Activated T-cell treated with anti-CD3 and anti-CD28 coated beads, Interleukin-2, amount 50 U/mL, for 72 hours (primary cell): ENCODE results near the gene POPDC3. TPM values are rescaled to one million over a fixed set of nuclear protein-coding genes. Genes with fewer than 3 reads are reported as not detected.

Experiments
- ATAC-seq, 2 donors: fragments of 150-1000 bp; cut with Tn5 transposase; replicated peaks in 1 of 2; 2 replicates each; pipeline ENCODE4 v1.10.0; 2021; ENCODE audit warnings: moderate library complexity in 2 of 2, mild to moderate bottlenecking in 1 of 2
- DNase-seq, 2 donors: peaks; one replicate each; pipeline ENCODE4 v3.0.0; 2021 to 2022; ENCODE audit warnings: mixed read lengths in 1 of 2
- H3K27ac Mint-ChIP-seq: one replicate; pipeline ENCODE4 v1.8.0; 2022; ENCODE audit warnings: mild to moderate bottlenecking, moderate library complexity, mixed read lengths
- H3K27me3 Mint-ChIP-seq: one replicate; pipeline ENCODE4 v1.8.0; 2022; ENCODE audit warnings: low read depth, mixed read lengths
- H3K36me3 Mint-ChIP-seq, 2 donors: one replicate each; pipeline ENCODE4 v1.8.0; 2022; ENCODE audit warnings: mixed read lengths in 2 of 2, mild to moderate bottlenecking in 1 of 2; ENCODE audit not compliant: insufficient read depth in 2 of 2
- H3K4me1 Mint-ChIP-seq: one replicate; pipeline ENCODE4 v1.8.0; 2022; ENCODE audit warnings: low read depth, mixed read lengths
- H3K4me3 Mint-ChIP-seq, 2 donors: one replicate each; pipeline ENCODE4 v1.8.0; 2022; ENCODE audit warnings: mild to moderate bottlenecking in 2 of 2, mixed read lengths in 2 of 2, moderate library complexity in 2 of 2
- H3K9me3 Mint-ChIP-seq, 2 donors: one replicate each; pipeline ENCODE4 v1.8.0; 2022; ENCODE audit warnings: mixed read lengths in 2 of 2
- total RNA-seq, 2 donors: library from RNA; stranded (reverse); gene quantifications; one replicate each; pipeline ENCODE4 v1.2.3, GENCODE V29; 2022

The POPDC3 gene
- total RNA-seq, 2 donors from 2014 or later: not detected

DNA sequence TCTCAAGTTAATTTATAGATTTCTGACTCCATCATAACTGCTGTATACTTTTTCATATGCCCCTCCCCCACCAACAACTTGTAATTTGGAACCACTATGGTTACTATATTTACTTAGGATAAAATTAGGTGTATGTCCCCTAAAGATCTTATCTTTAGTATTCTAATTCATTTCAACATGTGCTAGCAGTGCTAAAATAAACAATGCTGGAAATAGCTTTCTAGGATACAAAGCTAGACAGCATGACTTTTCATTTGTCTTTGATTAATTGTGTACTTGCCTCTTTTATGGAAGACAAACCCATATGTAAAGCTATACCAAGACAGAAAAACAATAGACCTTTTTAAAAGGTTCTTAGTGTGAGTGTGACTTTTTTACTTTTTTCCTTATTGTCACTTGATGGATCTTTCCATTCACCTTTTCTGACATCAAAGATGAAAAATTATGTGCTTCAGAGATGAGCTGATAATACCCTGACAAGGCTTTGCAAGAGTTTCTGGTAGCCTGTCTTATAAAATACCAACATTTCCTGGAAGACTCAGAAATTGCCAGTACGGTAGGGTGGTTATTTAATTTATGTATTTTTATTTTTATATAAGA, 31.2 kb upstream of the POPDC3 start:
- Mint-ChIP-seq H3K36me3 (no peaks in the 10 kb centered on the region), H3K4me3 (no peak overlapping the region), H3K27me3 (peaks cover 38% of the 10 kb centered on the region), H3K27ac (no peak overlapping the region), H3K9me3 (no peaks in the 10 kb centered on the region), H3K4me1 (peaks cover 12% of the 10 kb centered on the region)
- DNase-seq: no peak
- ATAC-seq: no peak

DNA sequence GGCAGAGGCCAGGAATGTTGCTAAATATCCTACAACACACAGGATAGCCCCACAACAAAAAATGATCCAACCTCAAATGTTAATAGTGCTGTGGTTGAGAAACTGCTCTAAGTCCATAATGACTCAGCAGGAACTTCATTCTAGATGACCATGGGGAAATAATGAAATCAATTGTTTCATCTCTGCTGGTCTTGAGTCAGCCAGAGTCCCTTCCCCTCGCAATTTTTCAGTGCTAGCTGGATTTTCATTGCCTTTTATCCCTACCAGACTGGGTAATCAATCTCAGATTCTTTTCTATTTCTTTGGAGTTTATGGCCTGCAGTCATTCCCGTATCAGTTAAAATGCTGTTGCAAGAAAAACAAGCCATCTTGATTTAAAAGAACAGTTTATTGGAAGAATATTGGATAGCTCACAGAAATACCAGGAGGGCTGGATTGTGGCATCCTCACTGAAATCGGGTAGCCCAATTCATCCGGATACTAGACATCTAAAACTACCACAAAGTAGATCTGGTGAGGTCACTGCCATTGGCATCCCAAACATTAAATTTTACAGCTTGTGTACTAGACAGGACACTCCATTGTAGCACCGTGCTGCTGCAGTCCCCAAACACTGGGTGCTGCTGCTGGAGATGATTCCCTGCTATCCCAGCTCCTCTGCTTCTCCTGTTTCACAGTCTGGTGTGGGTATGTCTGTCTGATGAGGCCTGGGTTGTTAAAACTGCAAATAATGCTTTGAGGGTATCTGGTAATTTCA, 30.3 kb upstream of the POPDC3 start:
- H3K36me3 Mint-ChIP-seq: no peaks in the 10 kb centered on the region
- peaks cover 12% of the 10 kb centered on the region for H3K4me1 Mint-ChIP-seq
- H3K27ac Mint-ChIP-seq: no peak overlapping the region
- peaks cover 36% of the 10 kb centered on the region for H3K27me3 Mint-ChIP-seq
- DNase-seq: no peak
- ATAC-seq: no peak
- H3K4me3 Mint-ChIP-seq: no peak overlapping the region
- H3K9me3 Mint-ChIP-seq: no peaks in the 10 kb centered on the region

DNA sequence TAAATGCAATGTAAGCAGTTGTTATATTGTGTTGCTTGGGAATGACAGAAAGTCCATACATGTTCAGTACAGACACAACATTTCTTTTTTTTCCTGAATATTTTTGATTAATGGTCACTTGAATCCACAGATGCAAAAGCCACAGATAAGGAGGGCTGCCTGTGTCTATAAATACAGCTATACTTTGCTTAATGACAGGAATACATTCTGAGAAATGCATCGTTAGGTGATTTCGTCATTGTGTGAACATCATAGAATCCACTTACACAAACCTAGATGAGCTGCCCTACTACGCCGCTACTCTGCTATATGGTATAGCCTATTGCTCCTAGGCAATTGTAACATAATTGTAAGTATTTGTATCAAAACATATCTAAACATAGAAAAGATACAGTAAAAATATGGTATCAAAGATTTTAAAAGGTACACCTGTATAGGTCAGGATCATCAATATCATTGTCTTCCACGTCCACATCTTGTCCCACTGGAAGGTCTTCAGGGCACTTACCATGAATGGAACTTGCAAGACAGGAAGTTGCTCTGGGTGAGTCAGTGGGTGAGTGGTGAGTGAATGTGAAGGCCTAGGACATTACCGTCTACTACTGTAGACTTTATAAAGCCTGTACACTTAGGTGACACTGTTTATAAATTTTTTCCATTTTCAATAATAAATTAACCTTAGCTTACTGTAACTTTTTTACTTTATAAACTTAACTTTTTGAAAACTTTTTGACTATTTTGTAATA, 27.9 kb upstream of the POPDC3 start:
- DNase-seq (no peak), ATAC-seq (no peak)
- Mint-ChIP-seq H3K4me3 (no peak overlapping the region), H3K36me3 (no peaks in the 10 kb centered on the region), H3K4me1 (peaks cover 11% of the 10 kb centered on the region), H3K9me3 (no peaks in the 10 kb centered on the region), H3K27ac (no peak overlapping the region), H3K27me3 (peaks cover 27% of the 10 kb centered on the region)

DNA sequence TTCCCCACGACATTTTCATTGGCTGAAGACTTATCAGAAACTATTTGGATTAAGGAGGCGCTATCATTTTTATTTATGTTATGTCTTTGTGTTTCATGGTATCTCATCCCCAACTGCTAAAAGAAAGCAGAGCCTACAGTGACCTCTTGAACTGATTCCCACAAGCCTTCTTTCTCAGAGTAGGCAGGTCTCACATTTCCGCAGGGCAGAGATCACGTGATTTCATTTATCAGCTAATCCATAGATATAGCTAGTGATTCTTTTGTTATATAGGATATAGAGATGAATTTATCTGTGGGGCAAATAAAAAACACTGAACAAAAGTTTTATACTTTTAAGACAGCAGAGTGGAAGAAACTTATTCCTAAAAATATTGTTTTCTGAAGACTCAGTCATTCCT, 25.0 kb upstream of the POPDC3 start:
- peaks cover 13% of the 10 kb centered on the region for H3K27me3 Mint-ChIP-seq
- no peaks in the 10 kb centered on the region for H3K36me3 Mint-ChIP-seq
- no peak for ATAC-seq
- no peaks in the 10 kb centered on the region for H3K4me1 Mint-ChIP-seq
- H3K4me3 Mint-ChIP-seq: no peak overlapping the region
- DNase-seq: no peak
- no peak overlapping the region for H3K27ac Mint-ChIP-seq
- no peaks in the 10 kb centered on the region for H3K9me3 Mint-ChIP-seq

DNA sequence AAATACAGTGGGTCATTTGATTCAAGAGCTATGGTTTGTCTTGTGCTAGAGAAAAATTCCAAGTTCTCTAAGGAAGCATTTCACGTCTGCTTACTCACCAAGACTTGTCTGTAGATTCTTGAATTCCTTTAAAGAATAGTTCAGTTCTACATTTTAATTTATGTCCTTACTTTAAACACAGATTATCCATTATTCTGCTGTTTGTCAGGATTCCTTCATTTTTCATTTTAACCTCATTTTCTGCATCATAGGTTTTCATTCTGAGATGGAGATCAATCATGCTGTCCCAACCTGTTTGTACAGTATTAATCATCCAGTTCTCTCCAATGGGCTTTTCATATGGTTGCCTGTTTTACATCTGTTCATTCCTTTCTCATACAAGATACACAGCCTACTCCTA, 24.5 kb upstream of the POPDC3 start:
- DNase-seq: no peak
- no peak for ATAC-seq
- Mint-ChIP-seq H3K9me3 (no peaks in the 10 kb centered on the region), H3K27ac (no peak overlapping the region), H3K4me3 (no peak overlapping the region), H3K4me1 (no peaks in the 10 kb centered on the region), H3K27me3 (peaks cover 11% of the 10 kb centered on the region), H3K36me3 (no peaks in the 10 kb centered on the region)

DNA sequence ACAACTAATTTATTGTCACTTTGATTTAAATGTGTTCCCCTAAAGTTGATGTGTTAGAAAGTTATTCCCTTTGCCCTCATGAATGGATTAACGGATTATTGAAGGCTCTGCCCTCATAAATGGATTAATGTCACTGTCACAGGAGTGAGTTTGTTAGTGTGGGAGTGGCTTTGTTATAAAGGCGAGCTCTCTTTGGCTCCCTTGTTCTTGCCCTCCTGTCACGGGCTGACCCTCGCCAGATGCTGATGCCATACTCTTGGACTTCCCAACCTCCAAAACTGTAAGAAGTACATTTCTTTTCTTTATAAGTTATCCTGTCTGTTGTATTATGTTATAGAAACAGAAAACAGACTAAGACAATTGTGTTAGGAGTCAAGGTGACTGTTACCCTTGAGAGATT, 22.7 kb upstream of the POPDC3 start:
- ATAC-seq (no peak), DNase-seq (no peak)
- Mint-ChIP-seq H3K4me3 (no peak overlapping the region), H3K9me3 (no peaks in the 10 kb centered on the region), H3K27ac (no peak overlapping the region), H3K36me3 (no peaks in the 10 kb centered on the region), H3K4me1 (no peaks in the 10 kb centered on the region), H3K27me3 (peaks cover 11% of the 10 kb centered on the region)

DNA sequence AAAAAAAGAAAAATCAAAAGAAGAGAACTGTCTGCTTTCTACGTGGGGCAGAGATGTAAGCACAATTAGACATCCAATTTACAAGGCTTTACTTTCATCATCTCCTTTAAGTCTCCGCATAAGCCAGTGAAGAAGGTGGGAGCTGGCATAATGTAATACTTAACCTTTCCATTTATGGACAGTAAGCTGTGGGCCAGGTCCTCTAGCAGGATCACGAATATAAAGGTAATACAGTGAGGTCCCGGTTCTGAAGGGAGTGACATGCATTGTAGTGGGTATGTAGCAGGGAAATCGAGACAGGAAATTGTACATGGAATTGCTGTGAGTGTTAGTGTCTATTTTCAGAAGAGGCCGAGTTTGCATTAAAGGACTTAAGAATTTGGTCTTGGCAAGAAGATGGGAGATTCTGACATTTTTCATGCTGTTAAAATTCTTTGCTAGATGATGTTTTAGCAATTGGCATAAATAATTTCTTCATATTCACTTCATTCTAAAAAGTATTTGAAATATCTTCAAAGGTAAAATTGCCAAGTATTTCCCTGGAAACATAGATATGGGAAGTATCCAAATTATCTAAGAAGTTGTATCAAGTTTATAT, 20.4 kb upstream of the POPDC3 start:
- DNase-seq: no peak
- H3K4me3 Mint-ChIP-seq: no peak overlapping the region
- no peaks in the 10 kb centered on the region for H3K9me3 Mint-ChIP-seq
- no peaks in the 10 kb centered on the region for H3K4me1 Mint-ChIP-seq
- ATAC-seq: no peak
- H3K36me3 Mint-ChIP-seq: no peaks in the 10 kb centered on the region
- peaks cover 7% of the 10 kb centered on the region for H3K27me3 Mint-ChIP-seq
- no peak overlapping the region for H3K27ac Mint-ChIP-seq

DNA sequence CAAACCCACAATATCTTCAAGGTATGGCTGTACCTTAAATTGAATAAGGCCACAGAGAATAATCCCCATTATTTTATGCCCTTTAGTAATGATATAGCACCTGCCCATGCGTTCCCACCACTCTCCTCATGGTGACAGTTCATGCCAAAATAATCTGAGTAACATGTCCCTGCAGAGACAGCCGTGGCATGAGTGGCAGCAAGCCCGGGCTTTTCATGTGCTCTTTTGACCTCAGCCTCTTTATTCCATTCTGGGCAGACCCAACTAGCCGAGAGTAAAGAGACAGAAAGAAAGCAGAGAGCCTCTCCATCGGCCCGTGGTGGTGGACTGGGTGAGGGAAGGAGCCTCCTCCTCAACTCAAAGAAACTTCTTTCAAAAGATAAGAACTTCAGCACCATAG, 19.9 kb upstream of the POPDC3 start:
- Mint-ChIP-seq H3K4me1 (no peaks in the 10 kb centered on the region), H3K27ac (no peak overlapping the region), H3K27me3 (peaks cover 12% of the 10 kb centered on the region), H3K4me3 (no peak overlapping the region), H3K36me3 (no peaks in the 10 kb centered on the region), H3K9me3 (no peaks in the 10 kb centered on the region)
- no peak for DNase-seq
- ATAC-seq: no peak

DNA sequence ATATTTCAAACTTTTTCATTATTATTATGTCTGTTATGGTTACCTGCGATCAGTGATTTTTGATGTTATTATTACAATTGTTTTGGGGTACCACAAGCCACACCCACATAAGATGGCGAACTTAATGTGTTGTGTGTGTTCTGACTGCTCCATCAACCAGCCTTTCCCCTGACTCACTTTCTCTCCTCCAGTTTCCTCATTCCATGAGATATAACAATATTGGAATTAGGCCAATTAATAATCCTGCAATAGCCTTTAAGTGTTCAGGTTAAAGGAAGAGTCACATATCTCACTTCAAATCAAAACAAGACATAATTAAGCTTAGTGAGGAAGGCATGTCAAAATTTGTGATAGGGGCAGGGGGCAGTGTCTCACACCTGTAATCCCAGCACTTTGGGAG, 16.3 kb upstream of the POPDC3 start:
- Mint-ChIP-seq H3K9me3 (no peaks in the 10 kb centered on the region), H3K4me3 (no peak overlapping the region), H3K27ac (no peak overlapping the region), H3K36me3 (no peaks in the 10 kb centered on the region), H3K4me1 (no peaks in the 10 kb centered on the region), H3K27me3 (peaks cover 24% of the 10 kb centered on the region)
- DNase-seq: no peak
- ATAC-seq: no peak

DNA sequence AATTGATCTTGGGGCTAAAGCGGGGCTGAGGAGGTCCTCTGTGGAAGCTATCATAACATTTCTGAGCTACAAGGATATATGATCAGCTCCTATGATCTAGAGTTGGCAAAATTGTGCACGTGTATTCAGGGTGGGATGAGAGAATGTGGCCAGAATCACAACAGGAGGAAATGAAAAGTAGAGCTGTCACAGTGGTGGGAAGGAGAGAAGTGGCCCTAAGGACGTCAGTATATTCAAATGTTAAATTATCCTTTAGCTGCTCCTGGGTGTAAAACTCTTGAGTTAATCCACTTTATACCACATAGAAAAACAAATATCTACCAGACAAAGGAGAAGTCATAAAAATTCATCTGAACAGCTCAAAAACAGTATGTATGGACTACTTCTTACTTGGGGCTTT, 14.8 kb upstream of the POPDC3 start:
- DNase-seq: no peak
- Mint-ChIP-seq H3K27ac (no peak overlapping the region), H3K4me1 (no peaks in the 10 kb centered on the region), H3K4me3 (no peak overlapping the region), H3K27me3 (peaks cover 26% of the 10 kb centered on the region), H3K36me3 (no peaks in the 10 kb centered on the region), H3K9me3 (no peaks in the 10 kb centered on the region)
- ATAC-seq: no peak

DNA sequence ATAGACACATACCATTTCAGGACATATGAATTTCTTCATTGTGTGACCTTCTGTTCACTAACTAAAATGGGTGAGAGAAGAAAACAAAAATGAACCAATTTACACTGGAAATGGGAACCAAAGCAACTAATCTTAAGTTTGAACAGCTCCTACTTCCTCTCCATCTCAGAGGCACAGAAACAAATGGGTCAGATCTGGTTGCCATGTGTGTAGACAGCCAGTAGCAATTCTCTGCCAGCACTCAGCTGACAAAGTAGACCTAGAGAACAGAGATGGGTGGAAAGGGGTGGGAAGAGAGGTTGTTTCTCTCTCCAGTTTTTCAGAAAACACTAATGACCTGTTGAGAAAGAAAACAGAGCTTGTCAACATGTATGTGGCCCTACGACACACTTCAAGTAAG, 14.3 kb upstream of the POPDC3 start:
- H3K4me3 Mint-ChIP-seq: no peak overlapping the region
- no peaks in the 10 kb centered on the region for H3K4me1 Mint-ChIP-seq
- ATAC-seq: no peak
- H3K27ac Mint-ChIP-seq: no peak overlapping the region
- no peaks in the 10 kb centered on the region for H3K36me3 Mint-ChIP-seq
- peaks cover 31% of the 10 kb centered on the region for H3K27me3 Mint-ChIP-seq
- H3K9me3 Mint-ChIP-seq: no peaks in the 10 kb centered on the region
- DNase-seq: no peak

DNA sequence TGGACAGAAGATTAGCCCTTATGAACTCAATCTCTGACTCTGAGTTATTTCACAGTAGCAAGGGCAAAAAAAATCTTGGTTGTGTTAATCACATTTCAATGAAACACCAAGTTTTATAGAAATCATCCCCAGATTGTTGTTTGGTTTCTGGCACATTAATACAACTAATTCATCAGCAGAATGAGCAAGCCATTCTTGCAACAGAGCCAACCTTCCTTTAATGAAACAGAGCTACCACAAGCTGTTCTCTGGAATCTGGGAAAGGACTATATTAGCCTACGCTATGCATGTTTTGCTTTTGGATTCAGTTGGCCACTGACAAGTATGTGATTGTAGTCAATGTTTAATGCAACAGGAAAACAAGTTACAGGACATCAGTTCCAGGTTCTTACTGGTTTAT, 13.8 kb upstream of the POPDC3 start:
- H3K27me3 Mint-ChIP-seq: peaks cover 31% of the 10 kb centered on the region
- no peak overlapping the region for H3K27ac Mint-ChIP-seq
- H3K9me3 Mint-ChIP-seq: no peaks in the 10 kb centered on the region
- no peaks in the 10 kb centered on the region for H3K36me3 Mint-ChIP-seq
- H3K4me3 Mint-ChIP-seq: no peak overlapping the region
- DNase-seq: no peak
- no peak for ATAC-seq
- no peaks in the 10 kb centered on the region for H3K4me1 Mint-ChIP-seq

DNA sequence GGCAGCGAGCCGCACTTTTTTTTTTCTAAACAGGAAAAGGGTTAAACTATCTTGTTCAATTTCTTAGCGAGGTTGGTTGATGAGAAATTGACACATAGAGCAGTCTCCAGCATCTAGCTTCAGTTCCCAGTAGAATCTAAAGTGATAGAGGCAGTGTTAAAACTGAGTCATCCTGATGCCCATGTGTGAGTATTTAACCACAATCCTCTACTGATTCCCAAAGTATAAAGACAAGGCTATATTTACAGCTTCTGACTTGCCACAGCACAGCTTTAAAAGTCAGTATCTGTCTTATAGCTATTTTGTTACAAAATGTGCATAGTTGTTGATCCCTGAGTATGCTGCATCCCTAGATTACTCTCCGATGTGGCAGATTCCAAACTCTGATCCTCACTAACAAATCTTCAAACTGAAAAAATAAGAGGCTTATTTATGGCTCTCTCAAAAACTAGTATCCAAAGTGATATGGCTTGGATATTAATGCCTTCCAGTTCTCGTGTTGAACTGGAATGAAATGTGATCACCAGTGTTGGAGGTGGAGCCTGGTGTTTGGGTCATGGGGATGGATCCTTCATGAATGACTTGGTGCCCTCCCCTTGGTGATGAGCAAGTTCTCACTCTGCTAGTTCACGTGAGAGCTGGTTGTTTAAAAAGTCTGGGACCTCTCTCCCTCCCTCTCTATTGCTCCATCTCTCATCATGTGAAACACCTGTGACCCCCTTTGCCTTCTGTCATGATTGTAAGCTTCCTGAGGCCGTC, 13.1 kb upstream of the POPDC3 start:
- H3K27me3 Mint-ChIP-seq: peaks cover 31% of the 10 kb centered on the region
- H3K9me3 Mint-ChIP-seq: no peaks in the 10 kb centered on the region
- DNase-seq: no peak

More for the DNA sequence above, 13.1 kb upstream of the POPDC3 start:
- ATAC-seq: no peak
- H3K4me1 Mint-ChIP-seq: no peaks in the 10 kb centered on the region
- H3K36me3 Mint-ChIP-seq: no peaks in the 10 kb centered on the region
- no peak overlapping the region for H3K4me3 Mint-ChIP-seq
- no peak overlapping the region for H3K27ac Mint-ChIP-seq
